Measurements from ENCODE around the gene EFNA5.

GRCh38 chr5:107705402-107706014, 34.8 kb upstream of the EFNA5 start:
- TF ChIP-seq CTCF (IDR thresholded peaks at IDR 0.05; ENCODE audit: poor library complexity) = no peak
- TF ChIP-seq EZH2 (IDR thresholded peaks at IDR 0.05; ENCODE audit: borderline replicate concordance) = no peak
- no peak for TF ChIP-seq EZH2phosphoT487 (IDR thresholded peaks at IDR 0.05; ENCODE audit: low read depth, severe bottlenecking, unreplicated experiment)
